DND-41 (cell line): ENCODE measurements around the gene RNF220.

Experiments used
- EZH2 ChIP-seq: IDR thresholded peaks from 3 replicates; pipeline ENCODE4 v1.6.1; 2012; ENCODE audit warnings: borderline replicate concordance, low read depth, mild to moderate bottlenecking, moderate library complexity, low read length, inconsistent platforms; ENCODE audit not compliant: severe bottlenecking
- TF ChIP-seq, protein P1 (sequence below): IDR thresholded peaks from 2 replicates; pipeline ENCODE4 v1.5.1; 2012; ENCODE audit warnings: borderline replicate concordance, low read length, moderate library complexity, mild to moderate bottlenecking; ENCODE audit not compliant: poor library complexity, severe bottlenecking; ENCODE audit errors: extremely low read depth

- TF ChIP-seq, protein P1, sequence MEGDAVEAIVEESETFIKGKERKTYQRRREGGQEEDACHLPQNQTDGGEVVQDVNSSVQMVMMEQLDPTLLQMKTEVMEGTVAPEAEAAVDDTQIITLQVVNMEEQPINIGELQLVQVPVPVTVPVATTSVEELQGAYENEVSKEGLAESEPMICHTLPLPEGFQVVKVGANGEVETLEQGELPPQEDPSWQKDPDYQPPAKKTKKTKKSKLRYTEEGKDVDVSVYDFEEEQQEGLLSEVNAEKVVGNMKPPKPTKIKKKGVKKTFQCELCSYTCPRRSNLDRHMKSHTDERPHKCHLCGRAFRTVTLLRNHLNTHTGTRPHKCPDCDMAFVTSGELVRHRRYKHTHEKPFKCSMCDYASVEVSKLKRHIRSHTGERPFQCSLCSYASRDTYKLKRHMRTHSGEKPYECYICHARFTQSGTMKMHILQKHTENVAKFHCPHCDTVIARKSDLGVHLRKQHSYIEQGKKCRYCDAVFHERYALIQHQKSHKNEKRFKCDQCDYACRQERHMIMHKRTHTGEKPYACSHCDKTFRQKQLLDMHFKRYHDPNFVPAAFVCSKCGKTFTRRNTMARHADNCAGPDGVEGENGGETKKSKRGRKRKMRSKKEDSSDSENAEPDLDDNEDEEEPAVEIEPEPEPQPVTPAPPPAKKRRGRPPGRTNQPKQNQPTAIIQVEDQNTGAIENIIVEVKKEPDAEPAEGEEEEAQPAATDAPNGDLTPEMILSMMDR = no peak
- no peak for TF ChIP-seq EZH2
Measured at GRCh38 chr1:44572572-44572879, 167.5 kb downstream of the RNF220 start.
